Activated CD4-positive, alpha-beta T cell treated with anti-CD3 and anti-CD28 coated beads for 48 hours (primary cell): ENCODE data around the gene CCDC27.
"Not testable (repeated sequence)": the region's sequence is repeated elsewhere in the genome, so short reads cannot be mapped to it uniquely, and the experiment has no call there.

Experiments used
- DNase-seq: peaks from one replicate; pipeline ENCODE4 v3.0.0-alpha.2; 2020

The CCDC27 gene

GRCh38 chr1:3738943-3739342 is 13.3 kb upstream of the CCDC27 start:
- no peak for DNase-seq

- DNase-seq: no peak
Observed at GRCh38 chr1:3740042-3740441, 12.2 kb upstream of the CCDC27 start.

GRCh38 chr1:3740752-3741151 is 11.5 kb upstream of the CCDC27 start:
- no peak for DNase-seq

GRCh38 chr1:3741566-3742438 is 10.4 kb upstream of the CCDC27 start:
- DNase-seq: no peak

- DNase-seq: no peak
Observed at GRCh38 chr1:3742439-3743298, 9.6 kb upstream of the CCDC27 start.

GRCh38 chr1:3743421-3743820 is 8.8 kb upstream of the CCDC27 start:
- no peak for DNase-seq

- no peak for DNase-seq
Observed at GRCh38 chr1:3743826-3744225, 8.4 kb upstream of the CCDC27 start.

GRCh38 chr1:3744646-3745045 is 7.6 kb upstream of the CCDC27 start:
- no peak for DNase-seq

GRCh38 chr1:3745071-3745470 is 7.2 kb upstream of the CCDC27 start:
- DNase-seq: no peak

GRCh38 chr1:3745590-3746381 is 6.5 kb upstream of the CCDC27 start:
- no peak for DNase-seq

GRCh38 chr1:3746389-3746829 is 5.8 kb upstream of the CCDC27 start:
- DNase-seq: no peak

GRCh38 chr1:3746830-3747521 is 5.3 kb upstream of the CCDC27 start:
- peak; percentile 92 for DNase-seq

GRCh38 chr1:3747522-3747848 is 4.8 kb upstream of the CCDC27 start:
- DNase-seq: no peak

- DNase-seq: no peak
Observed at GRCh38 chr1:3747903-3748302, 4.3 kb upstream of the CCDC27 start.

- DNase-seq: not testable (repeated sequence)
Observed at GRCh38 chr1:3748316-3748900, 3.8 kb upstream of the CCDC27 start.

- no peak for DNase-seq
Observed at GRCh38 chr1:3749512-3749911, 2.7 kb upstream of the CCDC27 start.

GRCh38 chr1:3750741-3751140 is 1.5 kb upstream of the CCDC27 start:
- DNase-seq: no peak

GRCh38 chr1:3753656-3754454 is 1.6 kb downstream of the CCDC27 start:
- no peak for DNase-seq

GRCh38 chr1:3756394-3756793 is 4.1 kb downstream of the CCDC27 start:
- DNase-seq: no peak

- no peak for DNase-seq
Observed at GRCh38 chr1:3759164-3759563, 6.9 kb downstream of the CCDC27 start.

- DNase-seq: no peak
Observed at GRCh38 chr1:3759796-3760195, 7.5 kb downstream of the CCDC27 start.
